ENCODE data around the gene PRG2. TPM values are rescaled to one million over a fixed set of nuclear protein-coding genes. Genes with fewer than 3 reads are reported as not detected.
A peak's percentile ranks its signal among the peaks of the same experiment; 100 is the strongest.

Gene PRG2
- total RNA-seq, 1 experiment from 2014 or later: not detected

GRCh38 chr11:57407941-57408475 lies 17.6 kb upstream of the PRG2 start:
- ChIA-PET CTCF (no interaction called here), POLR2A (ENCODE audit: unreplicated experiment) (no interaction called here)
- no peaks in the 10 kb centered on the region for H3K79me2 ChIP-seq (ENCODE audit: low read length)
- H3K4me1 ChIP-seq (ENCODE audit: insufficient read depth, low read length): peaks cover 21% of the 10 kb centered on the region
- no peak overlapping the region for H3K27ac ChIP-seq (ENCODE audit: low read length)
- H3K9ac ChIP-seq (ENCODE audit: low read length): no peak overlapping the region
- intact Hi-C loops (cut with micrococcal nuclease): no loop called here
- no peaks in the 10 kb centered on the region for H4K20me1 ChIP-seq (ENCODE audit: low read length)
- H3K4me3 ChIP-seq (ENCODE audit: low read length): no peak overlapping the region
- H3F3A ChIP-seq (ENCODE audit: low read length, unreplicated experiment): no peaks in the 10 kb centered on the region
- ATAC-seq (no peak), DNase-seq (no peak)
- no peaks in the 10 kb centered on the region for H3K9me2 ChIP-seq (replicated peaks; ENCODE audit: low read length)
- H2AFZ ChIP-seq (ENCODE audit: low read length): no peak overlapping the region
- no peak for TF ChIP-seq EZH2 (IDR thresholded peaks at IDR 0.05; ENCODE audit: low read length, unreplicated experiment)
- no peak for TF ChIP-seq EZH2phosphoT487 (IDR thresholded peaks at IDR 0.05; ENCODE audit: borderline replicate concordance, low read length)
- TF ChIP-seq CTCF (conservative IDR thresholded peaks at IDR 0.05; ENCODE audit: low read depth, low read length): no peak
- H3K27me3 ChIP-seq (ENCODE audit: low read length): no peaks in the 10 kb centered on the region
- no peak overlapping the region for H3K4me2 ChIP-seq (ENCODE audit: low read length)
- H3K36me3 ChIP-seq (ENCODE audit: low read depth, low read length): 0 out of 2 replicates have a peak, but pooled peaks cover 3% of the 10 kb centered on the region
- no peaks in the 10 kb centered on the region for H3K9me3 ChIP-seq (ENCODE audit: low read length)
- no TSS peak for BruUV-seq (replicated peaks)

DNA sequence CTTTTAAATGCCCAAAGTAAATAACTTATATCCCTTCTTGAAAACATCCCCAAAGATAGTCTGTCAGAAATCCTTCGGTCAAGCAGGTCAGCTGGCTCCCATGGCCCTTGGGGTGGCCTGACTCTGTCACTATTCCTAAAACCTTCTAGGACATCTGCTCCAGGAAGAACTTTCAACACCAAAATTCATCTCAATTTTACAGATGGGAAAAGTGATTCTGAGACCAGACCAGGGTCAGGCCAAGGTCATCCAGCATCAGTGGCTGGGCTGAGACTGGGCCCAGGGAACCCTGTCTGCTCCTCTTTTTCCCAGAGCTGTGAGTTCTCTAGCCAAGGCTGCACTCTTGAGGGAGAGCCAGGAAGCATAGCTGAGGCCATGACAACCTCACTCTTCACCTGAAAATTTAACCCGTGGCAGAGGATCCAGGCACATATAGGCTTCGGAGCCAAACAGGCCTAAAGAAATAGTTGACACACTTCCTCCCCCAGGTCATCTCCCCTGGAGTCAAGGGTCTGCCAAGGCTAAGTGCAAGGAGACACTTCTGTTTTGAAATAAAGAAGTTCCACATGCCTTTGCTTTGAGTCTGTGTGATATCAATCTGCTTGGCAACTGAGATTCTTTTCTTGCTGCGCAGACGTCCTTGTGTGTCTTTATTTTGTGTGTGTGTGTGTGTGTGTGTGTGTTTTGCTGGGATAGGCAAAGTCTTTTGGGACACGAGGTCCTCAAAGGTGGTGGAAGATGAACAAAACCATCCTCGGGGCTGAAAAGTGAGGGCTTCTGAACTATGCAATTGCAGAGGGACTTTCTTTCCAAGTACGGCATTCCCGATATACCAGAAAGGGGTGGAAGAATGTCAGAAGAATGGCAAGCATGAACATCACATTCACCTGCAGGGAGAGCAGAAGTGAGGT lies 16.8 kb upstream of the PRG2 start:
- intact Hi-C loops (cut with micrococcal nuclease): no loop called here
- H3K4me1 ChIP-seq (ENCODE audit: insufficient read depth, low read length): peaks cover 29% of the 10 kb centered on the region
- peak overlapping the region; percentile 43; the same call in 1 of the 2 replicates for H3K27ac ChIP-seq (ENCODE audit: low read length)
- no peaks in the 10 kb centered on the region for H3K79me2 ChIP-seq (ENCODE audit: low read length)
- ATAC-seq: no peak
- no peak for DNase-seq
- no peaks in the 10 kb centered on the region for H3K9me2 ChIP-seq (replicated peaks; ENCODE audit: low read length)
- CTCF ChIA-PET: no interaction called here
- H3K4me3 ChIP-seq (ENCODE audit: low read length): no peak overlapping the region
- no peaks in the 10 kb centered on the region for H4K20me1 ChIP-seq (ENCODE audit: low read length)
- no peaks in the 10 kb centered on the region for H3K27me3 ChIP-seq (ENCODE audit: low read length)
- H3K4me2 ChIP-seq (ENCODE audit: low read length): no peak overlapping the region
- no peak overlapping the region for H3K9ac ChIP-seq (ENCODE audit: low read length)
- H3K36me3 ChIP-seq (ENCODE audit: low read depth, low read length): 0 out of 2 replicates have a peak, but pooled peaks cover 3% of the 10 kb centered on the region
- no peaks in the 10 kb centered on the region for H3F3A ChIP-seq (ENCODE audit: low read length, unreplicated experiment)
- POLR2A ChIA-PET (ENCODE audit: unreplicated experiment): no interaction called here
- no peak overlapping the region for H2AFZ ChIP-seq (ENCODE audit: low read length)
- TF ChIP-seq CTCF (conservative IDR thresholded peaks at IDR 0.05; ENCODE audit: low read depth, low read length): no peak
- TF ChIP-seq EZH2 (IDR thresholded peaks at IDR 0.05; ENCODE audit: low read length, unreplicated experiment): no peak
- no peak for TF ChIP-seq EZH2phosphoT487 (IDR thresholded peaks at IDR 0.05; ENCODE audit: borderline replicate concordance, low read length)
- BruUV-seq (replicated peaks): no TSS peak
- H3K9me3 ChIP-seq (ENCODE audit: low read length): no peaks in the 10 kb centered on the region
